Ovary (tissue), 3 donors: ENCODE measurements around the gene GPR150.

Source experiments
- EP300 ChIP-seq: sonication (generic); formaldehyde crosslinking; IDR thresholded peaks from one replicate; pipeline ENCODE4 v1.6.1; 2017; ENCODE audit warnings: antibody characterized with exemption
- POLR2A ChIP-seq: fragments of 450-650 bp; IDR thresholded peaks from one replicate; pipeline ENCODE4 v1.6.1; 2017; ENCODE audit warnings: antibody characterized with exemption, mild to moderate bottlenecking, moderate library complexity
- TF ChIP-seq, protein P1 (sequence below), 3 donors: fragments of 450-650 bp in 2 of 3; fragments of 200-600 bp in 1 of 3; IDR thresholded peaks; one replicate each; pipeline versions ENCODE4 v1.5.1 to v1.8.0; 2016 to 2022; ENCODE audit warnings: antibody characterized with exemption in 3 of 3, mild to moderate bottlenecking in 1 of 3
- donor health status: DM: no; HTN: no; CAD: no.

DNA sequence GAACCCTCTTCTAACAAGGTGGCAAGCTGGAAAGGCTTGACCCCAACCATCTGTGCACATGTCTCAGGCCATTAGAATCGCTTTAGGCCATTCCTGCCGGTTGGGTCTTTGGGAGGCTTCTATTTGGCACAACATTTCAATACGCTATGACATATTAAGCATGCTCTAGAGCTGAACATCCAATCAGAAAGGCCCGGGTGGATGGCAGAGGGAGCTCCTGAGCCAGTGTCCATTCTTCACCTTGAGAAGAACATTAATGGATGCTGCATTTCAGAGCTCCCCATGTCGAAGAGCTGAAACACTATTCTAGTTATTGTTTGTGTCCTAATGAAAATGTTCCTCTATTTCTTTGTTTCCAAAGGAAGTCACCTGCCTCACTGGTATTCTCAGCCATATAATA, 50.1 kb downstream of the GPR150 start:
- TF ChIP-seq, protein P1, sequence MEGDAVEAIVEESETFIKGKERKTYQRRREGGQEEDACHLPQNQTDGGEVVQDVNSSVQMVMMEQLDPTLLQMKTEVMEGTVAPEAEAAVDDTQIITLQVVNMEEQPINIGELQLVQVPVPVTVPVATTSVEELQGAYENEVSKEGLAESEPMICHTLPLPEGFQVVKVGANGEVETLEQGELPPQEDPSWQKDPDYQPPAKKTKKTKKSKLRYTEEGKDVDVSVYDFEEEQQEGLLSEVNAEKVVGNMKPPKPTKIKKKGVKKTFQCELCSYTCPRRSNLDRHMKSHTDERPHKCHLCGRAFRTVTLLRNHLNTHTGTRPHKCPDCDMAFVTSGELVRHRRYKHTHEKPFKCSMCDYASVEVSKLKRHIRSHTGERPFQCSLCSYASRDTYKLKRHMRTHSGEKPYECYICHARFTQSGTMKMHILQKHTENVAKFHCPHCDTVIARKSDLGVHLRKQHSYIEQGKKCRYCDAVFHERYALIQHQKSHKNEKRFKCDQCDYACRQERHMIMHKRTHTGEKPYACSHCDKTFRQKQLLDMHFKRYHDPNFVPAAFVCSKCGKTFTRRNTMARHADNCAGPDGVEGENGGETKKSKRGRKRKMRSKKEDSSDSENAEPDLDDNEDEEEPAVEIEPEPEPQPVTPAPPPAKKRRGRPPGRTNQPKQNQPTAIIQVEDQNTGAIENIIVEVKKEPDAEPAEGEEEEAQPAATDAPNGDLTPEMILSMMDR (IDR thresholded peaks at IDR 0.05): no peak
- TF ChIP-seq EP300 (no peak), POLR2A (no peak)
